ENCODE results near the gene TUBB4B.
"Not testable (repeated sequence)": the region's sequence is repeated elsewhere in the genome, so short reads cannot be mapped to it uniquely, and the experiment has no call there.

TUBB4B gene

GRCh38 chr9:137253717-137254623 lies 12.9 kb downstream of the TUBB4B start:
- no peak for DNase-seq

DNA sequence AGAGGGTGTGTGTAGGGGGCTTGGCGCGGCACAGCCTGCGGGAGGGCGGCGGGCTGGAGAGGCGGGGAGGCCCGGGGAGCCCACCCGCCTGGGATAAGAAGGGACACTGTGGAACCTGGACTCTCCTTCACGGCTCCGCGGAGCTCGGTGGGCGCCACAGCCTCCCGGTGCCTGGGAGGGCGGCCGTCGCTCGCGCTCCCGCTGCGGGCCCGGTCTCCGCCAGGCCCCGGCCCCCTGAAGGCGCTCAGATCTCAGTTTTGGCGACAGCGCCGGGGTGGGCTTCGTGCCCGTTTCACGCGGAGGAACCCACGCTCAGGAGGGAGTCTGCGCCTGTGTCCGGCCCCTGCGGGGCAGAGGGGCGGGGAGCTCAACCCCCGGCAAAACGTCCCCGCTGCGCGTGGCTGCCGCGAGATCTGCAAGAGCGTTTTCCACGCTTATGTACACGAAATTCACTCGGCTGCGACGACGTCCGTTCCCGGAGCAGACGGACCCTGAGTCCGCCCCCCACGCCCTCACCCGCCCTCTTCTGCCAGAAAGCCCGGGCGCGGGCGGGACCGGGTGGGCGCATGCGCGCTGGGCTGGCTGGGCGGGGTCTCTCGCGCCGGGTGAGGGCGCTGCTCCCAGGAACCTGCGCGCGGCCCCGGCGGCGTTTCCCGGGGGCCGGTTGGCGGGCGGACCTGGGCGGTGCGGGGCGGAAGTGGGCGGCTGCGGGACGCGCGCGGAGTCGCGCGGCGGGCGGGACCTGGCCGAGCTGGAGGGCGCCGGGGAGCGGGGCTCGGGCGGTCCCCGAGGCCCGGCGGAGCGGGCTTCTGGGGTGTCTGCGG lies 13.7 kb downstream of the TUBB4B start, which contains the start of gene NELFB:
Gene NELFB, plus strand, starts transcription at position 704 of the 824 bp plus-strand sequence.
- peak; percentile 49 for DNase-seq

DNA sequence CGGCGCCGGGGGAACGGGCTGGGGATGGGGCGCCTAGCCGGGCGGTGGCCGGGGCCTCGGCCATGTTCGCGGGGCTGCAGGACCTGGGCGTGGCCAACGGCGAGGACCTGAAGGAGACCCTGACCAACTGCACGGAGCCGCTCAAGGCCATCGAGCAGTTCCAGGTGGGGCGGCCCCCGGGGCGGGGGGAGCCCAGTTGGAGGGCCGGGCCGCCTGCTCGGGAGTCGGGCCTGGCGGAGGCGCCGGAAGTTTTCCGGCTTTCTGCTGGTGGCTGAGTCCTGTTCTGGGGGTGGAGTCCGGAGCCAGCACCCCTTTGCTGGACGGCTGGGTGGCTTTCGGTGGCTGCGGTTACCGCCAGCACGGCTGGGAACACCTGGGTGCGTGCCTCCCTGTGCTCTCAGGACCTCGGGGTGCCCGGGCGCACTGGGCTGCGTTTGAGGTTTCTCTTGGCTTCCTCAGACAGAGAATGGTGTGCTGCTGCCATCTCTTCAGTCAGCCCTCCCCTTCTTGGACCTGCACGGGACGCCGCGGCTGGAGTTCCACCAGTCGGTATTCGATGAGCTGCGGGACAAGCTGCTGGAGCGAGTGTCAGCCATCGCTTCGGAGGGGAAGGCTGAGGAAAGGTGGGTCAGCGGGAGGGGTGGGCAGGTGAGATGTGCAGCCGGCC lies 14.5 kb downstream of the TUBB4B start:
- no peak for DNase-seq

DNA sequence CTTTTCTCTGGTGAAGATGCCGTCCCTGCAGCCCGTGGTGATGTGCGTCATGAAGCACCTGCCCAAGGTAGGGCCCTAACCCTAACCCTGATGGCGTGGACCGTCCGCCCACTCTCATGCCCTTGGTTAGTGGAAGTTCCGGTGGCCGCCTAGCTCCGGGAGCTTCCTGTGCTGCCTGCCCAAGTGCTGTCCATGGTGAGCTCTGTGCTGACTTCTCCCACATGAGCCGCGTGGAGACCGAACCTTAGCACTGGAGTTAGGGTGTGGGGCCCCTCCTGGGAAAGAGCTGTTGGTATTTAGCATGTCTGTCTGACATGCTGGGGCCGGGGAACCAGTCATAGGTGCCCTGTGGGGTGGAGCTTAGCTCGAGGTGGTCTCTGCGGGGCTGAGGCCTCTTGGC lies 15.3 kb downstream of the TUBB4B start:
- no peak for DNase-seq

DNA sequence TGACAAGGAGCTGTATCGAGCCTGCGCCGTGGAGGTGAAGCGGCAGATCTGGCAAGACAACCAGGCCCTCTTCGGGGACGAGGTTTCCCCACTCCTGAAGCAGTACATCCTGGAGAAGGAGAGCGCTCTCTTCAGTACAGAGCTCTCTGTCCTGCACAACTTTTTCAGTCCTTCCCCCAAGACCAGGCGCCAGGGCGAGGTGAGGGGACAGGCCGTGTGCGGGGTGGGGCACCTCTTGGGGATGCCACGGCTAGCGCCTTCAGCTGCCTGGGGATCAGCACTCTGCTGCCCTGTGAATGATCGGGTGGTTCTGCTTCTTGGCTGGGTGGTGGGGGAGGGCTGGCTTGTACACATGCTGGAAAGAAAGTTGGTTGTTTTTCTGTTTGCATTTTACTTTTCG lies 15.8 kb downstream of the TUBB4B start:
- no peak for DNase-seq

- not testable (repeated sequence) for DNase-seq
Observed at GRCh38 chr9:137262173-137262908, 21.3 kb downstream of the TUBB4B start.

GRCh38 chr9:137262909-137263285 lies 21.8 kb downstream of the TUBB4B start:
- DNase-seq: no peak

- DNase-seq: no peak
Observed at GRCh38 chr9:137263506-137263905, 22.4 kb downstream of the TUBB4B start.

GRCh38 chr9:137264067-137264466 lies 23.0 kb downstream of the TUBB4B start:
- no peak for DNase-seq

DNA sequence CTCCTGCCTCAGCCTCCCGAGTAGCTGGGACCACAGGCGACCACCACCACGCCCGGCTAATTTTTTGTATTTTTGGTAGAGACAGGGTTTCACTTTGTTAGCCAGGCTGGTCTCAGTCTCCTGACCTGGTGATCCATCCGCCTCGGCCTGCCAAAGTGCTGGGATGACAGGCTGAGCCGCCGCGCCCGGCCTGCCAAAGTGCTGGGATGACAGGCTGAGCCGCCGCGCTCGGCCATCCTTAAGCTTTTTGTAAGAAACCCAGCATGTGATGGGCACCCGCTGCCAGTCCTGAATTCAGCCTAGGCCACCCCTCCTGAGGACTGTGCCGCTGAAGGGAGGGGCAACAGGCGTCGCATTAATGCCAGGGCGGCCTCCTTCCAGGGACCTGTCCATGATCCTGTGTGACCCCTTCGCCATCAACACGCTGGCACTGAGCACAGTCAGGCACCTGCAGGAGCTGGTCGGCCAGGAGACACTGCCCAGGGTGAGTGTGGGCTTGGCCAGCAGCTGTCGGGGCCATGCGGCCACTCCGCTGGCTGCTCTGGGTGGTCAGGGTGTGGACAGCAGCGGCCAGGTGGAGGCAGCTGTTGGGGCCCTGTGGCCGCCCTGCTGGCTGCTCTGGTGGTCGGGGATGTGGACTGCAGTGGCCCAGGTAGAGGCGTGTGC lies 24.5 kb downstream of the TUBB4B start:
- no peak for DNase-seq

DNA sequence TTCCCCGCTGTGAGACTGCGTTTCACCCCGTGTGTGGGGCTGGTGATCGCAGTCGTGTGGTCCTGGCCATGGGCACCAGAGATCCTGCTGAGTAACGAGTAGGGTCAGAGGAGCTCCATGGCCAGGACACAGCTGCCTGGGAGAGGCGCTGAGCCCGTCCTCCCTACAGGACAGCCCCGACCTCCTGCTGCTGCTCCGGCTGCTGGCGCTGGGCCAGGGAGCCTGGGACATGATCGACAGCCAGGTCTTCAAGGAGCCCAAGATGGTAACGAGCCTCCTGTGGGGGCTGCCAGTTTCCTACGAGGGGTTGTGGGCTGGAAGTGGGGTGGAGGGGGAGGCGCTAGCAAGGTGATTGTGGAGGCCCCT lies 25.1 kb downstream of the TUBB4B start:
- no peak for DNase-seq

DNA sequence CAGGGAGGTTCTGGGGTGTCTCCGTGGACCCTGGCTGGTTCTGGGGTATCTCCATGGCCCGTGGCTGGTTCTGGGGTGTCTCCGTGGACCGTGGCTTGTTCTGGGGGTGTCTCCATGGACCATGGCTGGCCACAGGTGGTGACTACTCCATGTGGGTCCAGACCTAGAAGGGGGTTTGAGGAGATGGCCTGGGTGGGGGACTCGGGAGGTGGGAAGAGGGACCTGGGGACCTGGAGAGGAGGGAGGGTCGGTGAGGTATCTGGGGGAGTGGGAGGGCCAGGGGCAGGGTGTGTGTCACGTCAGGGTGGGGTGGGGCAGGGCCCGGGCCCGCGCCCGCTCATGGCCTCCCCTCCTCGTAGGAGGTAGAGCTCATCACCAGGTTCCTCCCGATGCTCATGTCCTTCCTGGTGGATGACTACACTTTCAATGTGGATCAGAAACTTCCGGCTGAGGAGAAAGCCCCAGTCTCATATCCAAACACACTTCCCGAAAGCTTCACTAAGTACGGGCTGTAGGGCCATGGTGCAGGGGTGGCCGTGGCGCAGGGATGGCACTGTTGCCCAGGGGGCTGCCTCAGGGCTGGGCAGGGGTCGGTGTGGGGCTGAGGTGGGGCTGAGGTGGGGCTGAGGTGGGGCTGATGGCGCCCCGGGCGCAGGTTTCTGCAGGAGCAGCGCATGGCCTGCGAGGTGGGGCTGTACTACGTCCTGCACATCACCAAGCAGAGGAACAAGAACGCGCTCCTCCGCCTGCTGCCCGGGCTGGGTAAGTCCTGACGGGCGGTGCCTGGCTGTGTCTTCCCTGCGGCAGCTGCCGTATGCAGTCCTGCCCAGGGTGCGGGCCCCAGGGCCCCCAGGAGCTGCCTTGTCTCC lies 25.7 kb downstream of the TUBB4B start:
- DNase-seq: no peak

DNA sequence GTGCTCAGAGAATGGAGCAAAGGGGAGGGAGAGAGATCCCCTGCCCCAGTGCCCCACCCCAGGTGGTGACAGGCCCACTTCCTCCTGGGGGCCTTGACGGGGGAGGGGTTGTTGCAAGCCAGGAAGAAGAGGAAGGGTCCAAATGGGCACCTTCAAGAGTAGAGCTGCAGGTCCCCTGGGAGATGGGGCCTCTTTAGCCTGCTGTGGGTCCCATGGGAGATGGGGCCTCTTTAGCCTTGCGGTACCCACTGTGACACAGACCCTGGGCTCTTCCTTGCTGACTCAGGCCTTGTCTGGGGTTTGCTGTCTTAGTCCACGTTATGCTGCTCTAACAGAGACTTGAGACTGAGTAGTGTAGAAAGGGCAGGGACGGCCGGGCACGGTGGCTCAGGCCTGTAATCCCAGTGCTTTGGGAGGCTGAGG lies 26.9 kb downstream of the TUBB4B start:
- DNase-seq: no peak

DNA sequence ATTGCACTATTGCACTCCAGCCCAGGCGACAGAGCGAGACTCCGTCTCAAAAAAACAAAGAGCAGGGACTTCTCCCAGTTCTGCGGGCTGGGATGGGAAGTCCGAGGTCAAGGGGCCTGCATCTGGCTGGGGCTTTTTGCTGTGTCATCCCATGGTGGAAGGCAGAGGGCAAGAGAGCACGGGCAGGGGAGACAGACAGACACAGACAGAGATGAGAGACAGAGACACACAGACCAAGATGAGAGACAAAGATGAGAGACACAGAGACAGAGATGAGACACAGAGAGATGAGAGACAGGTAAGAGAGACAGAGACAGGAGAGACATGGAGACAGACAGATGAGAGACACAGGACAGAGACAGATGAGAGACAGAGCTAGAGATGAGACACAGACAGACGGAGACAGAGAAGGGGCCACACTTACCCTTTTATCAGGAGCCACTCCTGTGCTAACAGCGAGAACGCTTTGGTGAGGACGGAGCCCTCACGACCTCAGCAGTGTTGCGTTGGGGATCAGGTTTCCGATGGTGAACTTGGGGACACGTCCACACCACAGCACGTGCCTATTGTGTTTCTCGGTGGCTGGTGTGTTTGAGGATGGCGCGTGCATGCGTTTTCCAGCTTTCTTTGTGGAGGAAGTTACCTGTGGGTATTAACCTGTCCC lies 27.6 kb downstream of the TUBB4B start:
- no peak for DNase-seq

GRCh38 chr9:137269231-137269772 lies 28.2 kb downstream of the TUBB4B start:
- no peak for DNase-seq

DNA sequence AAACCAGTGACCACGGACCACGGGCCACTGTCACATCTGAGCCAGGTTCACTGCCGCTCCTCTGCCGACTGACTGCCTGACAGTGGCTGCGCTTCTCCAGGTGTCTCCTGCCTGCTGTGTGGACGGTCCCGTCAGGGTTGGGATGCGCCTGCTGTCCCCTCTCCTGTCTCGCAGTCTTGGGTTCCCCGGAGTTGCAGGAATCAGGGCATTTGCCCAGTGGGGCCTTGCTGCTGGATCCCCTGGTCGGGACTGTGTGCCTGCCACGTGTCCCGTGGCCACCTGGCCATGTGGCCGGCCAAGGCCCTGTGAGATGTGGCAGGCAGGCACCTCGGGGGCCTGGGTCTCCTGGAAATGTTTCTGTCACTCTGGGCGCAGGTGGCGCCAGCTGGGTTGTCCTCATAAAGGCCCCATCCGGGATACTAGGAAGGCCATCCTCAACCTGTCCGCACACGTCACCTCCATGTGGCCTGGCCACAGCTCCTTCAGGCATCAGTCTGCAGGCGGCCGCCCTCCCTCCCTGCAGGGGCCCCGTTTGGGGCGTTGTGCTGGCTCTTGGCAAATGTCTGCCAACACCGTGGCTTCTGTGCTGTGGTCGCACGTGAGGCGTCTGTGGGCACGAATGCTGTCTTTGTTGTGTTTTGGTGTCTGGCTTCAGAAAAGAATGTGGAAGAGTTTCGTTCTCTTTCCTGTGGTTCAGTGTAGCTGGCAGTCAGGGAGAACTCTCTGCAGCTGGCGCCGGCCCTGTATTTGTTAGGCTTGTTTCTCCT lies 30.0 kb downstream of the TUBB4B start:
- DNase-seq: no peak

DNA sequence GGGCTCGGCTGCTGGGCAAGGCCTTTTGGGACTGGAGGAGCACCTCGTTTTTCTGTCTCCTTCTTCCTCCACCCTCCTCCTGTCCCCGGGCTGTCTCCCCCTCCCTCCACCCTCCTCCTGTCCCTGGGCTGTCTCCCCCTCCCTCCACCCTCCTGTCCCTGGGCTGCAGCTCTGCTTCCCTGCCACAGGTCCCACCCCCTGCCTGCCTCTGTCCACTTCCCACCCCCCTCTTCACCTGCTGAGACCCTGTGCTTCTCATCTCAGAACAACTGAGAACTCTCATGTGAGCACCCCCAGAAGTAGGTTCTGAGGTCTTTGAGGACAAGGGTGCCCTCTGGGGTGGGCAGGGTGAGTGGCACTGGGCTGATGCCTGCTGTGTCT lies 30.6 kb downstream of the TUBB4B start:
- DNase-seq: no peak

DNA sequence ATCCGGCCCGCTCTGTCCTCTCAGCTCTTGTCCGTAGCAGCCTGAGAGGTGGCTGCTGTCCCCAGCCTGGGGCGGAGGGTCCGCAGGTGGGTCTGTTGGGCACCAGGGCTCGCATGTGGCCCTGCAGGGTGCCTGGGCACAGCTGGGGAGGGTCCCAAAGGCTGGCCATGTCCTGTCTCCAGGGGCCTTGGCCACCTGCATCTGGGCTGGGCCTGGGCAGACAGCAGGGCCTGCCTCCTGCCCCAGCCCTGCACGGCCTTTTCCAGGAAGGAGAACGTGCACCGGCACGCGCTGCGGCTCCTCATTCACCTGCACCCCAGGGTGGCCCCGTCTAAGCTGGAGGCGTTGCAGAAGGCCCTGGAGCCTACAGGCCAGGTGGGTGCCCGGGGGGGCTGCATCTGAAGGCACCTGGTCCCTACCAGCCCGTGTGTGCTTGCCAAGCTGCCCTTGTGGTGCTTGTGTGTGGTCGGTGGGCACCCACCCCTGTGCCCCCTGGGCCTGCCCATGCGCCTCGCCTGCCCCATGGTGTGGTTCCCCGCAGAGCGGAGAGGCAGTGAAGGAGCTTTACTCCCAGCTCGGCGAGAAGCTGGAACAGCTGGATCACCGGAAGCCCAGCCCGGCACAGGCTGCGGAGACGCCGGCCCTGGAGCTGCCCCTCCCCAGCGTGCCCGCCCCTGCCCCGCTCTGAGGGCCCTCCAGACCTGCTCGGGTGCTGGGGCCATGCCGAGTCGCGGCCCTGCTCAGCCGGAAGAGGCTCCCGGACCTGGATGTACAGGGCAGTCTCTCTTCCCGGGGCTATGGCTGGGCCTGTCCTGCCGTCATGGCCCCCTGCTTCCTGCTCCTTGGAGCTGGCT lies 31.4 kb downstream of the TUBB4B start:
- no peak for DNase-seq

Measured in NCI-H1436 treated with DMSO at 0.1 percent for 48 hours (cell line).